Breast epithelium (tissue), 4 donors: Measurements from ENCODE around the gene CCDC83. TPM values are rescaled to one million over a fixed set of nuclear protein-coding genes. Genes with fewer than 3 reads are reported as not detected.

Experiments used
- DNase-seq, 2 donors: peaks; one replicate each; pipeline ENCODE4 v3.0.0-alpha.2; 2019; ENCODE audit warnings: low spot score in 2 of 2
- H3K27ac ChIP-seq, 2 donors: fragments of 200-600 bp; sonication (generic) in 1 of 2; one replicate each; pipeline ENCODE4 v1.5.1; 2016 to 2019; ENCODE audit warnings: mild to moderate bottlenecking in 1 of 2
- H3K27me3 ChIP-seq, 2 donors: fragments of 200-600 bp; sonication (generic) in 1 of 2; one replicate each; pipeline versions ENCODE4 v1.5.1 to v1.6.0; 2017 to 2019; ENCODE audit warnings: control low read depth in 1 of 2, mild to moderate bottlenecking in 1 of 2
- H3K36me3 ChIP-seq: fragments of 200-600 bp; one replicate; pipeline ENCODE4 v1.5.1; 2019
- H3K4me1 ChIP-seq, 2 donors: fragments of 200-600 bp; sonication (generic); one replicate each; pipeline ENCODE4 v1.5.1; 2016 to 2019; ENCODE audit warnings: control low read depth in 1 of 2
- H3K4me3 ChIP-seq, 3 donors: fragments of 200-600 bp; sonication (generic); 1 replicate in 2 of 3; 2 replicates in 1 of 3; pipeline ENCODE4 v1.5.1; 2016 to 2019; ENCODE audit warnings: mild to moderate bottlenecking in 3 of 3, moderate library complexity in 2 of 3
- H3K9me3 ChIP-seq, 2 donors: fragments of 200-600 bp; sonication (generic) in 1 of 2; one replicate each; pipeline ENCODE4 v1.5.1; 2016 to 2019; ENCODE audit warnings: control low read depth in 1 of 2
- CTCF ChIP-seq, 3 donors: fragments of 450-650 bp; IDR thresholded peaks; one replicate each; pipeline ENCODE4 v1.5.1; 2016 to 2017; ENCODE audit warnings: antibody characterized with exemption in 3 of 3, mild to moderate bottlenecking in 3 of 3, moderate library complexity in 3 of 3
- POLR2A ChIP-seq: fragments of 450-650 bp; IDR thresholded peaks from one replicate; pipeline ENCODE4 v1.6.1; 2016; ENCODE audit warnings: antibody characterized with exemption, mild to moderate bottlenecking, moderate library complexity
- POLR2AphosphoS5 ChIP-seq, 3 donors: sonication (generic); formaldehyde crosslinking; IDR thresholded peaks; one replicate each; pipeline ENCODE4 v1.6.1; 2017; ENCODE audit warnings: antibody characterized with exemption in 3 of 3
- intact Hi-C: fragments of 100-400 bp; cut with DNase I; formaldehyde crosslinking; loops from one replicate; pipeline ENCODE4 v1.15.1; 2023; ENCODE audit warnings: low total_unique reads
- total RNA-seq, 3 donors: library from RNA; depleted of rRNA; stranded (reverse); fragments of >200 nt; gene quantifications; one replicate each; pipeline ENCODE4 v1.1.0, GENCODE V29; 2016

The CCDC83 gene
- under 1 TPM in 1 of 3 donors, not detected in 2; 0.33 TPM for total RNA-seq

- H3K4me1 ChIP-seq = no peaks in the 10 kb centered on the region
- no peaks in the 10 kb centered on the region for H3K27me3 ChIP-seq
- no peaks in the 10 kb centered on the region for H3K36me3 ChIP-seq
- TF ChIP-seq CTCF (IDR thresholded peaks at IDR 0.05) (no peak), POLR2AphosphoS5 (IDR thresholded peaks at IDR 0.05) (no peak), POLR2A (no peak)
- intact Hi-C loops = no loop called here
- peak within 1 kb of the TSS; percentile 47 to 68 (median 63) for H3K4me3 ChIP-seq
- peak within 1 kb of the TSS; percentile 87 to 88 for H3K27ac ChIP-seq
- H3K9me3 ChIP-seq = peaks cover 0 to 5% of the 10 kb centered on the region in 2 donors
- DNase-seq = no peak
Measured at GRCh38 chr11:85855341-85855656, at the start of gene CCDC83. Gene CCDC83, plus strand, starts transcription at chr11:85855383. Its CDS starts 9,741 bp downstream, at chr11:85865124.

DNA sequence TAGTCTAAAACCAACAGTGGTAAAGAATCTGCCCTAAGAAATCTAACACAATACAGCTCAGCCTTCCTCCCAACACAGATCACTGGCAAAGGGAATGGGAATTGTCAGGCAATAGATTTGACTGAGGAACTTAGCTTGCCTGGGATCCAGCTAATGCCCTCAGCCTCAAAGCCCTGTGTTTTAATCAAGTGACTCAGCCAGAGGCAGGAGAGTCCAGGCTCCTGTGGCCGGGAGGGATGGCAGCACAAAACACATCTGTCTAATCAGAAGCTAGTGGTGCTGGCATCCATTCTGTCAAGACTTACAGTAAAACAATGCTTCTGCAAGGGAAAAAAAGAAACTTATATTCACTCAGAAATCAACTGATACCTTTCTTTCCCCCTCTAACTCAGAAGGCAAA, 49.8 kb upstream of the CCDC83 start:
- TF ChIP-seq POLR2AphosphoS5 (IDR thresholded peaks at IDR 0.05) (no peak), POLR2A (no peak), CTCF (IDR thresholded peaks at IDR 0.05) (no peak)
- DNase-seq = no peak
- H3K36me3 ChIP-seq = no peaks in the 10 kb centered on the region
- no peak overlapping the region for H3K27ac ChIP-seq
- peaks cover 0 to 4% of the 10 kb centered on the region in 2 donors for H3K4me1 ChIP-seq
- no peak overlapping the region for H3K4me3 ChIP-seq
- intact Hi-C loops = no loop called here
- H3K27me3 ChIP-seq = no peaks in the 10 kb centered on the region
- no peaks in the 10 kb centered on the region for H3K9me3 ChIP-seq

GRCh38 chr11:85806016-85806415, 49.2 kb upstream of the CCDC83 start:
- Histone ChIP-seq H3K9me3 (no peaks in the 10 kb centered on the region), H3K36me3 (no peaks in the 10 kb centered on the region), H3K27ac (no peak overlapping the region), H3K4me3 (no peak overlapping the region), H3K27me3 (no peaks in the 10 kb centered on the region), H3K4me1 (peaks cover 0 to 4% of the 10 kb centered on the region in 2 donors)
- no peak for DNase-seq
- TF ChIP-seq POLR2A (no peak), CTCF (IDR thresholded peaks at IDR 0.05) (no peak)
- intact Hi-C loops = no loop called here

- intact Hi-C loops = no loop called here
- no peak for DNase-seq
- Histone ChIP-seq H3K27ac (no peak overlapping the region), H3K9me3 (no peaks in the 10 kb centered on the region), H3K4me1 (peaks cover 0 to 4% of the 10 kb centered on the region in 2 donors), H3K36me3 (no peaks in the 10 kb centered on the region), H3K4me3 (no peak overlapping the region), H3K27me3 (no peaks in the 10 kb centered on the region)
- TF ChIP-seq CTCF (IDR thresholded peaks at IDR 0.05) = no peak
- TF ChIP-seq POLR2A = no peak
- no peak for TF ChIP-seq POLR2AphosphoS5 (IDR thresholded peaks at IDR 0.05)
Measured at GRCh38 chr11:85806876-85807275, 48.3 kb upstream of the CCDC83 start.

DNA sequence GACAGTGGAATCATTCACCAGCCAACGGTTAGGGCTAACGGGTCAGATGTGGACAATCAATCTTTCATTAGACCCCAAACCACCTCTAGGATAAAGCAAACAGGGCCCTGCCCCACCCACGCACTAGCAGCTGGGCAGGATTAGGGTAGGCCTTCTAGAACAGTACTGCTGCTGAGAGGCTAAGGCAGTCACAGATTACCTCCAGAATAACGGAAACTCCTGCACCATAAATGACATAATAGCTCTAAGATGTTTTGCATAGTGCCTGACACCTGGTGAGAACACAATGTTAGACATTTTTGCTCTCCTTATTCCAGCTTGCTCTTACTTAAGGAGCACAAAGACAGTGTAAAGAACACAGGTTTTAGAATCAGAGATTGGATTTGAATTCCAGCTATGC, 46.0 kb upstream of the CCDC83 start:
- no peak for DNase-seq
- no peaks in the 10 kb centered on the region for H3K36me3 ChIP-seq
- peak overlapping the region in 1 of 3 donors; percentile 76 for H3K4me3 ChIP-seq
- H3K27me3 ChIP-seq = no peaks in the 10 kb centered on the region
- intact Hi-C loops = no loop called here
- H3K9me3 ChIP-seq = no peaks in the 10 kb centered on the region
- H3K4me1 ChIP-seq = peaks cover 0 to 4% of the 10 kb centered on the region in 2 donors
- no peak for TF ChIP-seq POLR2AphosphoS5 (IDR thresholded peaks at IDR 0.05)
- TF ChIP-seq POLR2A = no peak
- TF ChIP-seq CTCF (IDR thresholded peaks at IDR 0.05) = no peak
- peak overlapping the region in 1 of 2 donors; percentile 15 for H3K27ac ChIP-seq
